HL-60 (cell line): Measurements from ENCODE around the gene CCDC142.
A peak's percentile ranks its signal among the peaks of the same experiment; 100 is the strongest.

Experiments
- DNase-seq, 2 experiments: peaks; one replicate each; pipeline ENCODE4 v3.0.0-alpha.2; 2010 to 2020; ENCODE audit warnings: low read depth in 1 of 2, low spot score in 1 of 2
- H3K27ac ChIP-seq: fragments of 250-450 bp; sonication (Bioruptor Pico); replicated peaks from 2 replicates; pipeline ENCODE4 v1.5.1; 2020; ENCODE audit warnings: mild to moderate bottlenecking, moderate library complexity
- H3K27me3 ChIP-seq: fragments of 250-450 bp; sonication (Bioruptor Pico); 2 replicates; pipeline ENCODE4 v1.5.1; 2021; ENCODE audit warnings: mild to moderate bottlenecking, moderate library complexity; ENCODE audit not compliant: insufficient read depth, poor library complexity, severe bottlenecking
- H3K4me3 ChIP-seq: replicated peaks from 2 replicates; pipeline ENCODE4 v1.5.1; 2011; ENCODE audit warnings: mild to moderate bottlenecking, control low read depth, low read length; ENCODE audit not compliant: insufficient read depth
- CTCF ChIP-seq: IDR thresholded peaks from one replicate; pipeline ENCODE4 v1.5.1; 2011; ENCODE audit warnings: low read length, control low read depth, inconsistent platforms; ENCODE audit not compliant: insufficient read depth
- GABPA ChIP-seq: IDR thresholded peaks from 2 replicates; pipeline ENCODE4 v1.6.1; 2012; ENCODE audit warnings: low read depth
- POLR2AphosphoS5 ChIP-seq: IDR thresholded peaks from 2 replicates; pipeline ENCODE4 v1.6.1; 2012; ENCODE audit warnings: low read depth
- REST ChIP-seq: IDR thresholded peaks from 2 replicates; pipeline ENCODE4 v1.6.1; 2012; ENCODE audit warnings: low read depth; ENCODE audit not compliant: insufficient replicate concordance
- SPI1 ChIP-seq: IDR thresholded peaks from 2 replicates; pipeline ENCODE4 v1.6.1; 2012; ENCODE audit warnings: low read depth, mild to moderate bottlenecking, borderline replicate concordance

The CCDC142 gene

GRCh38 chr2:74474899-74475298 lies 7.9 kb downstream of the CCDC142 start:
- TF ChIP-seq POLR2AphosphoS5 = no peak
- no peak for TF ChIP-seq REST
- no peak for TF ChIP-seq CTCF
- TF ChIP-seq GABPA = no peak
- TF ChIP-seq SPI1 = no peak
- H3K27ac ChIP-seq = no peak overlapping the region
- H3K27me3 ChIP-seq = no peaks in the 10 kb centered on the region
- no peak for DNase-seq
- no peak overlapping the region for H3K4me3 ChIP-seq

GRCh38 chr2:74474481-74474880 lies 8.3 kb downstream of the CCDC142 start:
- no peak for TF ChIP-seq GABPA
- no peak for TF ChIP-seq REST
- no peak for TF ChIP-seq CTCF
- TF ChIP-seq SPI1 = no peak
- TF ChIP-seq POLR2AphosphoS5 = no peak
- DNase-seq = no peak
- Histone ChIP-seq H3K27ac (no peak overlapping the region), H3K4me3 (no peak overlapping the region), H3K27me3 (no peaks in the 10 kb centered on the region)

- TF ChIP-seq GABPA (no peak), REST (no peak), SPI1 (no peak), CTCF (no peak), POLR2AphosphoS5 (no peak)
- peak overlapping the region; percentile 76 for H3K4me3 ChIP-seq
- no peaks in the 10 kb centered on the region for H3K27me3 ChIP-seq
- peak overlapping the region; percentile 82 for H3K27ac ChIP-seq
- DNase-seq = no peak
Observed at GRCh38 chr2:74472945-74473258, 9.9 kb downstream of the CCDC142 start.
